ENCODE measurements around the gene PALLD.

GRCh38 chr4:168707205-168707604 is 210.4 kb downstream of the PALLD start:
- TF ChIP-seq CTCF (CRISPR knock-in tag; IDR thresholded peaks at IDR 0.05) (no peak), THAP9 (CRISPR knock-in tag; IDR thresholded peaks at IDR 0.05; ENCODE audit: borderline replicate concordance) (no peak), USF2 (IDR thresholded peaks at IDR 0.05; ENCODE audit: low read depth, low read length) (no peak), USF2 (CRISPR knock-in tag; IDR thresholded peaks at IDR 0.05; ENCODE audit: borderline replicate concordance) (no peak), TFE3 (CRISPR knock-in tag; IDR thresholded peaks at IDR 0.05) (no peak), POLR2AphosphoS2 (IDR thresholded peaks at IDR 0.05; ENCODE audit: low read depth, low read length) (no peak), BHLHE40 (IDR thresholded peaks at IDR 0.05; ENCODE audit: low read length) (no peak), ZSCAN20 (CRISPR knock-in tag; IDR thresholded peaks at IDR 0.05; ENCODE audit: borderline replicate concordance) (no peak)
